Measurements from ENCODE around the gene CBX2. TPM values are rescaled to one million over a fixed set of nuclear protein-coding genes. Genes with fewer than 3 reads are reported as not detected.
A peak's percentile ranks its signal among the peaks of the same experiment; 100 is the strongest.

The CBX2 gene
- total RNA-seq, 4 donors from 2014 or later = 4.6 to 12.9 (median 8.7) TPM

DNA sequence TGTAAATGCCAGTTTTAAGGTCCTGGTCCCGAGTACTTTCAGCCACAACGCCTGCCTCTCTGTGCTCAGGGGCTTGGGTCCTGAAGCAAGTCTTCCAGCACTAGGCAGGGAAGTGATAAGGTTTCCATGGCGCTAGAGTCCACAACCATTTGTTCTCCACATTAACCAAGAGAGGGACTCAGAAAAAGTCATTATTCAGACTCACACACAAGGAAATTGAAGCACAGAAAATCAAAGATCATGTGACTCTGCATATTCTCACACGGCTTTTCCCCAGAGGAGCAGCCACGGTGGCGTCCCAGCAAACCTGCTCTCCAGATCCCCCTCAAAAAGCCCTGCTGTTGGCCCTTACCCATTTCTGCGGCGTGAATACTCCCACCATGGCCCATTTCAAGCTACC lies 37.5 kb upstream of the CBX2 start:
- Histone ChIP-seq H3K27me3 (peaks cover 0 to 87% (median 5%) of the 10 kb centered on the region in 4 donors), H3K36me3 (no peaks in the 10 kb centered on the region), H3K4me1 (peaks cover 3 to 12% (median 7%) of the 10 kb centered on the region in 3 donors), H3K27ac (no peak overlapping the region), H3K4me3 (no peak overlapping the region), H3K9me3 (no peaks in the 10 kb centered on the region)
- TF ChIP-seq POLR2A (IDR thresholded peaks at IDR 0.05) = no peak
- TF ChIP-seq, protein P1, sequence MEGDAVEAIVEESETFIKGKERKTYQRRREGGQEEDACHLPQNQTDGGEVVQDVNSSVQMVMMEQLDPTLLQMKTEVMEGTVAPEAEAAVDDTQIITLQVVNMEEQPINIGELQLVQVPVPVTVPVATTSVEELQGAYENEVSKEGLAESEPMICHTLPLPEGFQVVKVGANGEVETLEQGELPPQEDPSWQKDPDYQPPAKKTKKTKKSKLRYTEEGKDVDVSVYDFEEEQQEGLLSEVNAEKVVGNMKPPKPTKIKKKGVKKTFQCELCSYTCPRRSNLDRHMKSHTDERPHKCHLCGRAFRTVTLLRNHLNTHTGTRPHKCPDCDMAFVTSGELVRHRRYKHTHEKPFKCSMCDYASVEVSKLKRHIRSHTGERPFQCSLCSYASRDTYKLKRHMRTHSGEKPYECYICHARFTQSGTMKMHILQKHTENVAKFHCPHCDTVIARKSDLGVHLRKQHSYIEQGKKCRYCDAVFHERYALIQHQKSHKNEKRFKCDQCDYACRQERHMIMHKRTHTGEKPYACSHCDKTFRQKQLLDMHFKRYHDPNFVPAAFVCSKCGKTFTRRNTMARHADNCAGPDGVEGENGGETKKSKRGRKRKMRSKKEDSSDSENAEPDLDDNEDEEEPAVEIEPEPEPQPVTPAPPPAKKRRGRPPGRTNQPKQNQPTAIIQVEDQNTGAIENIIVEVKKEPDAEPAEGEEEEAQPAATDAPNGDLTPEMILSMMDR (IDR thresholded peaks at IDR 0.05) = no peak
- WGBS, 2 donors = 32 to 38% methylated on average over 7 of the region's 8 CpGs
- DNase-seq = no peak
- intact Hi-C loops (cut with DNase I) = loop anchor here (10.0 kb wide), 1 partner anchor 254 kb away; no protein-coding TSS in a partner anchor

GRCh38 chr17:79741401-79741750 lies 36.6 kb upstream of the CBX2 start:
- TF ChIP-seq POLR2A (IDR thresholded peaks at IDR 0.05) = no peak
- TF ChIP-seq, protein P1 (IDR thresholded peaks at IDR 0.05) = no peak
- Histone ChIP-seq H3K4me1 (peaks cover 3 to 15% (median 11%) of the 10 kb centered on the region in 3 donors), H3K27ac (no peak overlapping the region), H3K9me3 (no peaks in the 10 kb centered on the region), H3K36me3 (no peaks in the 10 kb centered on the region), H3K4me3 (peak overlapping the region in 1 of 4 donors; percentile 37), H3K27me3 (peaks cover 0 to 96% (median 5%) of the 10 kb centered on the region in 4 donors)
- intact Hi-C loops (cut with DNase I) = loop anchor here (10.0 kb wide), 1 partner anchor 253 kb away; no protein-coding TSS in a partner anchor
- WGBS, 2 donors = 28 to 32% methylated on average over 2 to 4 of the region's 10 CpGs
- DNase-seq = no peak

- intact Hi-C loops (cut with DNase I) = loop anchor here (10.0 kb wide), 1 partner anchor 253 kb away; no protein-coding TSS in a partner anchor
- no peak overlapping the region for H3K27ac ChIP-seq
- H3K36me3 ChIP-seq = no peaks in the 10 kb centered on the region
- peak overlapping the region in 1 of 4 donors; percentile 37 for H3K4me3 ChIP-seq
- TF ChIP-seq, protein P1 (IDR thresholded peaks at IDR 0.05) = peak; percentile 68 to 96 (median 88)
- TF ChIP-seq POLR2A (IDR thresholded peaks at IDR 0.05) = no peak
- 39 to 55% methylated on average over 9 of the region's 53 CpGs for WGBS, 2 donors
- peaks cover 9 to 21% (median 13%) of the 10 kb centered on the region in 3 donors for H3K4me1 ChIP-seq
- peaks cover 5 to 97% (median 10%) of the 10 kb centered on the region in 4 donors for H3K27me3 ChIP-seq
- DNase-seq = no peak
- H3K9me3 ChIP-seq = no peaks in the 10 kb centered on the region
These were observed 36.0 kb upstream of the CBX2 start for GRCh38 chr17:79741751-79742588.

- Histone ChIP-seq H3K27me3 (peaks cover 10 to 97% (median 14%) of the 10 kb centered on the region in 4 donors), H3K4me1 (peaks cover 9 to 27% (median 17%) of the 10 kb centered on the region in 3 donors), H3K9me3 (no peaks in the 10 kb centered on the region), H3K4me3 (no peak overlapping the region), H3K36me3 (no peaks in the 10 kb centered on the region), H3K27ac (no peak overlapping the region)
- no peak for DNase-seq
- WGBS, 2 donors = no CpG with 5 or more reads among the region's 1 CpG
- TF ChIP-seq POLR2A (IDR thresholded peaks at IDR 0.05) = no peak
- TF ChIP-seq, protein P1 (IDR thresholded peaks at IDR 0.05) = no peak
- intact Hi-C loops (cut with DNase I) = loop anchor here (10.0 kb wide), 1 partner anchor 252 kb away; no protein-coding TSS in a partner anchor
These were observed 35.4 kb upstream of the CBX2 start for GRCh38 chr17:79742589-79742918.

- no peaks in the 10 kb centered on the region for H3K9me3 ChIP-seq
- no peaks in the 10 kb centered on the region for H3K36me3 ChIP-seq
- DNase-seq = no peak
- TF ChIP-seq POLR2A (IDR thresholded peaks at IDR 0.05) = no peak
- TF ChIP-seq, protein P1 (IDR thresholded peaks at IDR 0.05) = no peak
- H3K27me3 ChIP-seq = peaks cover 15 to 97% (median 19%) of the 10 kb centered on the region in 4 donors
- H3K27ac ChIP-seq = no peak overlapping the region
- 88% methylated on average over 5 of the region's 7 CpGs; no CpG with 5 or more reads in 1 of the 2 donors for WGBS, 2 donors
- H3K4me3 ChIP-seq = no peak overlapping the region
- intact Hi-C loops (cut with DNase I) = loop anchor here (10.0 kb wide), 1 partner anchor 252 kb away; no protein-coding TSS in a partner anchor
- peaks cover 10 to 31% (median 19%) of the 10 kb centered on the region in 3 donors for H3K4me1 ChIP-seq
These were observed 34.9 kb upstream of the CBX2 start for GRCh38 chr17:79742951-79743476.
